Measurements from ENCODE around the gene TMEM135.

Gene TMEM135

DNA sequence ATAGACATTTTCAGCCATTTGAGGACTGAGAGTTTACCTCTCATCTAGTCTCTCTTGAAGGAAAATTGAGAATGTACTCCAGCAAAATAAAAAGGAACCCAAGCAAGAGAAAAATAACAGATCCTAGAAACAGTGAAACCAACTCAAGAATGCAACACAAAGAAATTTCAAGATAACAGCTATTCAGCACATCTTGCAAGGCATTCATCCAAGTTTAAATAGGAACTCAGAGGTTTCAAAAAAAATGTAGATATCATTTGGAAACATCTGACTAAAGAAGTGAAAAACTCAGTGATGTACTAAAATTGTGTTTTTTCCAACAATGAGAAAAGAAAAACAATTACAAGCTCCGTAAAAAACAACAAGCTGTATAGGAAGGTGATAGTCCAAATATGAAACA, 76.4 kb downstream of the TMEM135 start:
- 0 out of 22 replicates have a peak, but pooled peaks cover 0 to 5% (median 0%) of the 10 kb centered on the region in 11 experiments for H3K9me3 ChIP-seq (replicated peaks in 1 of 11)
- H3K4me3 ChIP-seq = no peak overlapping the region
- TF ChIP-seq Cebpa-rat (IDR thresholded peaks at IDR 0.05) = no peak
- H3K4me1 ChIP-seq = peaks cover 0 to 12% (median 0%) of the 10 kb centered on the region in 10 experiments; a peak in 1 of 20 replicates
- H4K20me1 ChIP-seq = peaks cover 0 to 27% (median 0%) of the 10 kb centered on the region in 11 experiments; a peak in 2 of 22 replicates
- H3K36me3 ChIP-seq = peaks cover 0 to 7% (median 0%) of the 10 kb centered on the region in 11 experiments; a peak in 3 of 22 replicates
- no peak overlapping the region for H3K4me2 ChIP-seq
- no peak overlapping the region for H3K27ac ChIP-seq
- no peak overlapping the region for H3K9ac ChIP-seq
- no peaks in the 10 kb centered on the region for H3K27me3 ChIP-seq

DNA sequence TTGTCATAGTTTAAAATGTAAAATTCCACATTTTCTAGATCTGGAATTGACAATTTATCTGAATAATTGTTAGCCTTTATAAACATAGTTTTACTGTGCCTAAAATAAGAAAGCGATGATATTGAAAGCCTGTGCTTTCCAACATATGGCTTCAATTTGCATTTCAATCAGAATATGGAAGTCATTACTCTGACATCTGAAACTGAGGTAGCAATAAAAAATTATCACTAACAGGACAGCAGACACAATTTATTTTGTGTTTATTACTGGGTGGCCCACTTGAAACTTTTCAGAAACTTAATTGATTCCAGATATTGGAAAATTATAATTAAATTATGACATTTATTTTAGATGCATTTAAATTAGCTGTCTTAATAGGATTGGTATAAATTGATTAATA, 78.5 kb downstream of the TMEM135 start:
- TF ChIP-seq Cebpa-rat (IDR thresholded peaks at IDR 0.05) = no peak
- Histone ChIP-seq H3K4me1 (no peaks in the 10 kb centered on the region), H3K27ac (no peak overlapping the region), H3K9ac (no peak overlapping the region), H3K36me3 (peaks cover 0 to 7% (median 0%) of the 10 kb centered on the region in 11 experiments; a peak in 3 of 22 replicates), H3K4me2 (no peak overlapping the region), H4K20me1 (peaks cover 0 to 14% (median 0%) of the 10 kb centered on the region in 11 experiments; a peak in 2 of 22 replicates), H3K27me3 (no peaks in the 10 kb centered on the region), H3K9me3 (replicated peaks in 1 of 11) (no peaks in the 10 kb centered on the region), H3K4me3 (no peak overlapping the region)

- no peak overlapping the region for H3K27ac ChIP-seq
- peaks cover 0 to 11% (median 0%) of the 10 kb centered on the region in 11 experiments; a peak in 3 of 22 replicates for H3K36me3 ChIP-seq
- H4K20me1 ChIP-seq = peaks cover 0 to 32% (median 0%) of the 10 kb centered on the region in 11 experiments; a peak in 5 of 22 replicates
- no peaks in the 10 kb centered on the region for H3K4me1 ChIP-seq
- no peaks in the 10 kb centered on the region for H3K27me3 ChIP-seq
- no peak overlapping the region for H3K4me2 ChIP-seq
- no peak for TF ChIP-seq Cebpa-rat (IDR thresholded peaks at IDR 0.05)
- H3K4me3 ChIP-seq = no peak overlapping the region
- H3K9me3 ChIP-seq (replicated peaks in 1 of 11) = no peaks in the 10 kb centered on the region
- no peak overlapping the region for H3K9ac ChIP-seq
Observed at GRCh38 chr11:87120937-87121336, 83.2 kb downstream of the TMEM135 start.

- no peak overlapping the region for H3K27ac ChIP-seq
- peaks cover 0 to 40% (median 0%) of the 10 kb centered on the region in 11 experiments; a peak in 7 of 22 replicates for H4K20me1 ChIP-seq
- no peak overlapping the region for H3K9ac ChIP-seq
- H3K9me3 ChIP-seq (replicated peaks in 1 of 11) = no peaks in the 10 kb centered on the region
- H3K4me1 ChIP-seq = no peaks in the 10 kb centered on the region
- no peak for TF ChIP-seq Cebpa-rat (IDR thresholded peaks at IDR 0.05)
- no peaks in the 10 kb centered on the region for H3K27me3 ChIP-seq
- no peak overlapping the region for H3K4me3 ChIP-seq
- no peak overlapping the region for H3K4me2 ChIP-seq
- H3K36me3 ChIP-seq = peaks cover 0 to 4% (median 0%) of the 10 kb centered on the region in 11 experiments; a peak in 2 of 22 replicates
Observed at GRCh38 chr11:87122852-87123251, 85.1 kb downstream of the TMEM135 start.

GRCh38 chr11:87125257-87125656, 87.5 kb downstream of the TMEM135 start:
- no peak overlapping the region for H3K27ac ChIP-seq
- H3K4me2 ChIP-seq = no peak overlapping the region
- no peak overlapping the region for H3K9ac ChIP-seq
- H3K36me3 ChIP-seq = peaks cover 0 to 4% (median 0%) of the 10 kb centered on the region in 11 experiments; a peak in 1 of 22 replicates
- H3K4me1 ChIP-seq = no peaks in the 10 kb centered on the region
- TF ChIP-seq Cebpa-rat (IDR thresholded peaks at IDR 0.05) = no peak
- peaks cover 0 to 45% (median 0%) of the 10 kb centered on the region in 11 experiments; a peak in 7 of 22 replicates for H4K20me1 ChIP-seq
- no peak overlapping the region for H3K4me3 ChIP-seq
- no peaks in the 10 kb centered on the region for H3K27me3 ChIP-seq
- H3K9me3 ChIP-seq (replicated peaks in 1 of 11) = no peaks in the 10 kb centered on the region

DNA sequence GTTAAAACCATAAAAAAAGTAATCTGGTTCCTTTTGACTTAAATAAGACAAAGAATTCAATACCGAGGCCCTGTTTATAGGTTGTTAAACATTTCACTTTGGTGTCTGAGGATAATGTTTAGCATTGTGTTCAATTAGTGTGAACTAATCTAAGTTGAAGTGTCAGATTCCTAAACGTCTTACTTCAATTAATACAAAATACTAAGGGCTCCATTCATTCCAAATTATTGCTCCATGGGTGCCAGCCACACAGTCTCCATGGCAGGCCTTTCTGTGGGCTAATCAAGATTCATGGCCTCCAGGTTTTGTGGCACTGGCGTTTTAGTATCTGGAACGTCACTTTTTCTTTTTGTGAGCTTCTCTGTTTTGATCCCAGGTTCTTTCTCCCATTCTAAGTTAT, 89.4 kb downstream of the TMEM135 start:
- no peak overlapping the region for H3K4me3 ChIP-seq
- H4K20me1 ChIP-seq = peaks cover 0 to 53% (median 0%) of the 10 kb centered on the region in 11 experiments; a peak in 8 of 22 replicates
- H3K36me3 ChIP-seq = peaks cover 0 to 7% (median 0%) of the 10 kb centered on the region in 11 experiments; a peak in 3 of 22 replicates
- no peaks in the 10 kb centered on the region for H3K4me1 ChIP-seq
- no peak overlapping the region for H3K4me2 ChIP-seq
- H3K9me3 ChIP-seq (replicated peaks in 1 of 11) = peaks cover 0 to 8% (median 6%) of the 10 kb centered on the region in 11 experiments; a peak in 7 of 22 replicates
- no peak for TF ChIP-seq Cebpa-rat (IDR thresholded peaks at IDR 0.05)
- no peaks in the 10 kb centered on the region for H3K27me3 ChIP-seq
- no peak overlapping the region for H3K9ac ChIP-seq
- no peak overlapping the region for H3K27ac ChIP-seq

GRCh38 chr11:87128372-87128771, 90.6 kb downstream of the TMEM135 start:
- Histone ChIP-seq H3K27me3 (no peaks in the 10 kb centered on the region), H3K27ac (no peak overlapping the region), H3K4me3 (no peak overlapping the region), H3K36me3 (peaks cover 0 to 15% (median 0%) of the 10 kb centered on the region in 11 experiments; a peak in 3 of 22 replicates), H4K20me1 (peaks cover 0 to 57% (median 0%) of the 10 kb centered on the region in 11 experiments; a peak in 8 of 22 replicates), H3K9me3 (replicated peaks in 1 of 11) (peaks cover 0 to 8% (median 7%) of the 10 kb centered on the region in 11 experiments; a peak in 7 of 22 replicates), H3K9ac (no peak overlapping the region), H3K4me2 (no peak overlapping the region), H3K4me1 (no peaks in the 10 kb centered on the region)
- TF ChIP-seq Cebpa-rat (IDR thresholded peaks at IDR 0.05) = no peak

- H3K4me2 ChIP-seq = no peak overlapping the region
- no peaks in the 10 kb centered on the region for H3K4me1 ChIP-seq
- H4K20me1 ChIP-seq = peaks cover 0 to 39% (median 4%) of the 10 kb centered on the region in 11 experiments; a peak in 7 of 22 replicates
- peaks cover 20 to 27% (median 24%) of the 10 kb centered on the region in 11 experiments; a peak in 21 of 22 replicates for H3K9me3 ChIP-seq (replicated peaks in 1 of 11)
- no peak overlapping the region for H3K27ac ChIP-seq
- H3K4me3 ChIP-seq = no peak overlapping the region
- H3K27me3 ChIP-seq = no peaks in the 10 kb centered on the region
- TF ChIP-seq Cebpa-rat (IDR thresholded peaks at IDR 0.05) = no peak
- peaks cover 9 to 43% (median 17%) of the 10 kb centered on the region in 11 experiments; a peak in 19 of 22 replicates for H3K36me3 ChIP-seq
- no peak overlapping the region for H3K9ac ChIP-seq
Observed at GRCh38 chr11:87134524-87135106, 96.9 kb downstream of the TMEM135 start.

GRCh38 chr11:87136236-87136635, 98.5 kb downstream of the TMEM135 start:
- no peak for TF ChIP-seq Cebpa-rat (IDR thresholded peaks at IDR 0.05)
- H4K20me1 ChIP-seq = peaks cover 0 to 32% (median 4%) of the 10 kb centered on the region in 11 experiments; a peak in 7 of 22 replicates
- no peaks in the 10 kb centered on the region for H3K4me1 ChIP-seq
- H3K4me3 ChIP-seq = no peak overlapping the region
- peaks cover 27 to 38% (median 30%) of the 10 kb centered on the region in 11 experiments; a peak in 21 of 22 replicates for H3K9me3 ChIP-seq (replicated peaks in 1 of 11)
- H3K27me3 ChIP-seq = no peaks in the 10 kb centered on the region
- no peak overlapping the region for H3K4me2 ChIP-seq
- H3K9ac ChIP-seq = no peak overlapping the region
- H3K36me3 ChIP-seq = peaks cover 9 to 49% (median 17%) of the 10 kb centered on the region in 11 experiments; a peak in 19 of 22 replicates
- no peak overlapping the region for H3K27ac ChIP-seq

Data from BLaER1 treated with 17β-estradiol and CSF1 and Interleukin-3, amounts not matched to agents 10 nM and 100 nM (cell line).